Esophagus squamous epithelium (tissue), 4 donors: Measurements from ENCODE around the gene TMEM98.

Source experiments
- CTCF ChIP-seq, 6 experiments: fragments of 450-650 bp in 4 of 6; fragments of 200-600 bp in 2 of 6; sonication (generic) in 2 of 6; IDR thresholded peaks; one replicate each; pipeline ENCODE4 v1.5.1; 2016 to 2019; ENCODE audit warnings: antibody characterized with exemption in 6 of 6, mild to moderate bottlenecking in 4 of 6, moderate library complexity in 4 of 6
- POLR2A ChIP-seq, 4 donors: fragments of 450-650 bp; IDR thresholded peaks; one replicate each; pipeline ENCODE4 v1.6.1; 2017; ENCODE audit warnings: antibody characterized with exemption in 4 of 4, mild to moderate bottlenecking in 4 of 4, moderate library complexity in 3 of 4

- TF ChIP-seq CTCF (IDR thresholded peaks at IDR 0.05) (no peak), POLR2A (IDR thresholded peaks at IDR 0.05) (no peak)
Observed at GRCh38 chr17:32971171-32971570, 43.2 kb downstream of the TMEM98 start.
